Endothelial cell of coronary artery (primary cell): ENCODE data around the gene IFITM2. TPM values are rescaled to one million over a fixed set of nuclear protein-coding genes. Genes with fewer than 3 reads are reported as not detected.

Source experiments
- total RNA-seq: library from RNA; depleted of rRNA; stranded (reverse); fragments of >200 nt; gene quantifications from 2 replicates; pipeline ENCODE4 v1.2.3, GENCODE V29; 2014

The IFITM2 gene
- 29.3 and 48.9 TPM in 2 replicates for total RNA-seq

DNA sequence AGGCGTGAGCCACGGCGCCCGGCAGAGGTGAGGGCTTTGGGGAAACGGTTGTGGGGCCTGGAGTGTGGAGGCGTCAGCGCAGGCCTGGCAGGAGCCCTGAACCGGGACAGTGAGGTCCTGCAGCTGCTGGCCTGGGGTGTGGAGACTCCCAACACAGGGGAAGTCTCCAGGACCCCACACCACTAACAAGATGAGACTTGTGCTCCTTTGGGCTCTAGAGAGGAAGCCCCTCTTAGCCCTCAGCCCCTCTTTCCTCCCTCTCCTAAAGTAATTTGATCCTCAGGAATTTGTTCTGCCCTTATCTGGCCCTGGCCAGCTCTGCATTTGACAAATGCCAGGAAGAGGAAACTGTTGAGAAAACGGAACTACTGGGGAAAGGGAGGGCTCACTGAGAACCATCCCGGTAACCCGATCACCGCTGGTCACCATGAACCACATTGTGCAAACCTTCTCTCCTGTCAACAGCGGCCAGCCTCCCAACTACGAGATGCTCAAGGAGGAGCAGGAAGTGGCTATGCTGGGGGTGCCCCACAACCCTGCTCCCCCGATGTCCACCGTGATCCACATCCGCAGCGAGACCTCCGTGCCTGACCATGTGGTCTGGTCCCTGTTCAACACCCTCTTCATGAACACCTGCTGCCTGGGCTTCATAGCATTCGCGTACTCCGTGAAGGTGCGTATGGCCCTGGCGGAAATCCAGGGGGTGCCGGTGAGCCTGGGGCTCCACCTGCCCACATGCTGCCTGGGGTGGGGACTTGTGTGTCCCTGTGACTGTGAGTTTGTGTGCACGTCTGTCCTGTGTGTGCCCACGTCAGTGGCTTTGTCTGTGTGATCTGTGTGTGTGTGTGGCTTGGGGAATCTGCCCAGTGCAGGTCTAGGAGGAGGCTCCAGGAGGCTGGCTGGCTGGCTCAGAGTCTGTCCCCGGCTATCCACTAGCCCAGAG is at the start of gene IFITM2:
IFITM2 (plus strand) TSS at position 51 of the 943 bp plus-strand sequence; CDS start at position 428, 377 bp downstream.

DNA sequence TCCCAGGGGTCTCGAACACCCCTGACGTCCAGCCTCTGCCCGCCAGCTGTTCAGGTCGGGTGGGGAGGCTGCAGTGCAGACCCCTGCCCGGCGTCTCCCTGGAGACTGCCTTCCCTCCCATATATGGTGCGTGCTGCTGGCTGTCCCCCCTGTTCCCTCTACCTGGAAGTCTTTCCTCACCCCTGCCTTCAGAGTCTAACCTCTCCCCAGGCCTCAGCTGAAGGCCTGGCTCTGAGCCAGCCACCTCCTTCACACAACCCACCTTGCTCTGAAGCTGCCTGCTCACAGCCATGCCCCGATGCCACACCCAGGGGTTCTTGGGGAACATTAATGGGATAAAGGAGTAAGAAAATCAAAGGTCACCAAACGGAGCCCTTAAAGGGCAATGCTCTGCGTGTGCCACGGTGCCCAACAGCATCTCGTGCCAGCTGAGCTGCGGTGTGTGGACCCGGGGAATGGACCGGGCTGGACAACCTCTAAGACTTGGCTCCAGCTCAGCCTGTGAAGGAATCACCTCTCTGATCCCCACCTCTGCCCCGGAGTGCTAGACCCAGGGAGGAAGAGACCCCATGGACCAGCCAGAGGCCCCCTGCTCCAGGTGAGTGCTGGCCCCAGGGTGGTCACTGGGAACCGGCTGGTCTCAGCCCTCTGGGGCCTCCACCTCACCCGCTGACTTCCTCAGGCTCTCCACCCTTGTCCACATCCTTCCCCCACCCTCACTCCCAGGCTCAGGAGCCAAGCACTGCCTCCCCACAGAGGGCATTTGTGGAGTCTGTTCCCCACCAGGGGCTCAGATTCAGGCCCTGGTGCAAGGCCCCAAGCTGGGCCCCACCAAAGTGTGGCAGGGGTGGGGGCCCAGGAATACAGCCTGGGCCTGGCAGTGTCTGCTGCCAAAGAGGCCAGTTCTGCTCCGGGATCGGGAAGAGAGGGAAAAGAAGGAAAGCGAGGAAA is 29.3 kb upstream of the IFITM2 start, which contains the start of gene NLRP6:
NLRP6 (plus strand) TSS at position 407 of the 951 bp plus-strand sequence; CDS start at position 570, 163 bp downstream.

GRCh38 chr11:288478-289397 is 18.9 kb upstream of the IFITM2 start, which contains the start of gene PGGHG:
PGGHG (plus strand) TSS chr11:289126; CDS start chr11:289817, 691 bp downstream.

DNA sequence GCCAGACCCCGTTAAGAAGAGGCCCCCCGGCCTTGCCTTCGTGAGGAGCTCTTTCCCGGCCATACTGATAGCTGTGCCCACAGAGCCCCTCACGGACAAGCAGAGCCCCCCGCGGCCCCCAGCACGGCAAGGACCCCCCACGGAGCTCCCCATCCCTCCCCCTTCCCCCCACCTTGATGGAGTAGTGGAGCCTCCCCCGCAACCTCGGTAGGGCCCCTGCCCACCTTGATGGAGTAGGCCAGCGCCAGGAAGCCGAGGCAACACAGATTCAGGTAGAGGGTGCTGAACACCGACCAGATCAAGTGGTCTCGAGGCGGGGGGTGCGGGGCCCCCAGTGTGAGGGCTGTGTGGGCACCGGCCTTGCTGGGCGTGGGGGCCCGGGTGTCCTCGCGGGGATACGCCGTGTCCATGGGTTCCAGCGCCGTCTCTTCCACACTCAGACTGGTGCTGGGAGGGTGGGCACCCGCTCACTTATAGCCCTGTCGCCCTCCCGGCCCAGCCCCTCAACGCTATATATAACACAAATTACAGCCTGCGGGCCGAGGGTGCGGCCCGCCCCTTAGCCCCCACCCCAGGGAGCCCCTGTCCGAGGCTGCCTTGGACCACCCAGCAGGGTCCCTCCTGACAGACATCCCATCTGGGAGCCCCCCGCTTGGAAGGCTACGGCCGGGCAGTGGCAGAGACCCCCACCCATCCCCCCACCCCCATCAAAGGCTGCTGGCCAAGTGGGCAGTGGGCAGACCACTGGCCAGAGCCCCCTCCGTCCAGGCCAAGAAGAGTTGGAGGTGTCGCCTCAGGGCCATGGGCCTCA is 8.3 kb upstream of the IFITM2 start, which contains the start of gene IFITM5:
IFITM5 (minus strand) TSS at position 446 of the 811 bp plus-strand sequence; CDS start at position 410, 36 bp downstream.

GRCh38 chr11:313787-314553 is 6.4 kb downstream of the IFITM2 start, which contains the start of gene IFITM1:
IFITM1 (plus strand) TSS chr11:314040; CDS start chr11:314171, 131 bp downstream.

Other genes starting within 250 kb of the IFITM2 start
- not detected in 2 replicates for gene SCGB1C1, start 114.7 kb upstream of the IFITM2 start, total RNA-seq
- 10.0 and 17.7 TPM in 2 replicates for gene BET1L, start 100.4 kb upstream of the IFITM2 start, total RNA-seq
- 152 and 204 TPM in 2 replicates for gene RIC8A, start 100.1 kb upstream of the IFITM2 start, total RNA-seq
- gene SIRT3, start 71.5 kb upstream of the IFITM2 start, total RNA-seq, result 4.9 and 6.6 TPM in 2 replicates
- 223 and 325 TPM in 2 replicates for gene PSMD13, start 70.8 kb upstream of the IFITM2 start, total RNA-seq
- not detected in 2 replicates for gene NLRP6, start 29.4 kb upstream of the IFITM2 start, total RNA-seq
- gene PGGHG, start 18.7 kb upstream of the IFITM2 start, total RNA-seq, result 7.7 and 18.4 TPM in 2 replicates
- gene IFITM5, start 8.3 kb upstream of the IFITM2 start, total RNA-seq, result not detected in 2 replicates
- 2.1 and 8.3 TPM in 2 replicates for gene IFITM1, start 6.2 kb downstream of the IFITM2 start, total RNA-seq
- gene IFITM3, start 13.0 kb downstream of the IFITM2 start, total RNA-seq, result 30.3 and 64.5 TPM in 2 replicates
- 2.5 and 4.6 TPM in 2 replicates for gene B4GALNT4, start 61.7 kb downstream of the IFITM2 start, total RNA-seq
- 0.09 and 1.3 TPM in 2 replicates for gene PKP3, start 86.4 kb downstream of the IFITM2 start, total RNA-seq
- gene SIGIRR, start 107.2 kb downstream of the IFITM2 start, total RNA-seq, result 28.6 and 35.5 TPM in 2 replicates
- gene ANO9, start 134.2 kb downstream of the IFITM2 start, total RNA-seq, result 0.09 TPM in 2 replicates
- 33.9 and 34.7 TPM in 2 replicates for gene PTDSS2, start 142.5 kb downstream of the IFITM2 start, total RNA-seq
- 203 and 307 TPM in 2 replicates for gene RNH1, start 199.4 kb downstream of the IFITM2 start, total RNA-seq
- gene HRAS, start 227.8 kb downstream of the IFITM2 start, total RNA-seq, result 77.6 and 97.3 TPM in 2 replicates
- gene LRRC56, start 229.7 kb downstream of the IFITM2 start, total RNA-seq, result 0.27 and 0.47 TPM in 2 replicates